Left ventricle myocardium inferior (tissue), 1 donor: ENCODE measurements around the gene ZNF124. TPM values are rescaled to one million over a fixed set of nuclear protein-coding genes. Genes with fewer than 3 reads are reported as not detected.

Experiments used
- DNase-seq: peaks from one replicate; pipeline ENCODE4 v3.0.0-alpha.2; 2020
- H3K27ac ChIP-seq: fragments of 200-600 bp; replicated peaks from 2 replicates; pipeline ENCODE4 v1.8.0; 2021
- H3K27me3 ChIP-seq: fragments of 200-600 bp; 2 replicates; pipeline ENCODE4 v1.8.0; 2021; ENCODE audit warnings: low read depth
- H3K36me3 ChIP-seq: fragments of 200-600 bp; 2 replicates; pipeline ENCODE4 v1.8.0; 2021
- H3K4me1 ChIP-seq: fragments of 200-600 bp; 2 replicates; pipeline ENCODE4 v1.8.0; 2021
- H3K4me3 ChIP-seq: fragments of 200-600 bp; 2 replicates; pipeline ENCODE4 v1.8.0; 2021; ENCODE audit warnings: mild to moderate bottlenecking, moderate library complexity
- H3K9me3 ChIP-seq: fragments of 200-600 bp; replicated peaks from 2 replicates; pipeline ENCODE4 v1.8.0; 2021
- CTCF ChIP-seq: fragments of 200-600 bp; IDR thresholded peaks from 2 replicates; pipeline ENCODE4 v1.8.0; 2021; ENCODE audit warnings: antibody characterized with exemption, mild to moderate bottlenecking, borderline replicate concordance
- intact Hi-C: fragments of 100-400 bp; cut with micrococcal nuclease; formaldehyde crosslinking; loops from one replicate; pipeline ENCODE4 v1.11.0; 2022
- microRNA-seq: library from miRNA; unstranded; fragments of <30 nt; microRNA quantifications from one replicate; pipeline ENCODE4 v1.2.0, GENCODE V29; 2020
- total RNA-seq: library from RNA; stranded (reverse); fragmentation: NEBNext Ultra II Directional; extraction: Animal tissue kit (Norgen Biotek cat#: 25700); gene quantifications from one replicate; pipeline ENCODE4 v1.2.1, GENCODE V29; 2021
- donor health status: DM: no; HTN: yes; CAD: no; lungs with severe emphysema.

Gene ZNF124
- total RNA-seq, 1 donor from 2014 or later = 7.6 TPM

GRCh38 chr1:247110627-247111258, 61.1 kb downstream of the ZNF124 start:
- no peak for TF ChIP-seq CTCF
- H3K4me1 ChIP-seq = peaks cover 26% of the 10 kb centered on the region
- DNase-seq = no peak
- no peaks in the 10 kb centered on the region for H3K27me3 ChIP-seq
- intact Hi-C loops = no loop called here
- peak overlapping the region; percentile 92 for H3K27ac ChIP-seq
- no peaks in the 10 kb centered on the region for H3K9me3 ChIP-seq
- no peaks in the 10 kb centered on the region for H3K36me3 ChIP-seq
- H3K4me3 ChIP-seq = peak overlapping the region; percentile 88

- H3K36me3 ChIP-seq = no peaks in the 10 kb centered on the region
- H3K27me3 ChIP-seq = no peaks in the 10 kb centered on the region
- DNase-seq = no peak
- no peak for TF ChIP-seq CTCF
- intact Hi-C loops = no loop called here
- peaks cover 4% of the 10 kb centered on the region for H3K9me3 ChIP-seq
- H3K4me3 ChIP-seq = no peak overlapping the region
- H3K27ac ChIP-seq = no peak overlapping the region
- H3K4me1 ChIP-seq = peaks cover 44% of the 10 kb centered on the region
Measured at GRCh38 chr1:247107694-247108093, 64.1 kb downstream of the ZNF124 start.

DNA sequence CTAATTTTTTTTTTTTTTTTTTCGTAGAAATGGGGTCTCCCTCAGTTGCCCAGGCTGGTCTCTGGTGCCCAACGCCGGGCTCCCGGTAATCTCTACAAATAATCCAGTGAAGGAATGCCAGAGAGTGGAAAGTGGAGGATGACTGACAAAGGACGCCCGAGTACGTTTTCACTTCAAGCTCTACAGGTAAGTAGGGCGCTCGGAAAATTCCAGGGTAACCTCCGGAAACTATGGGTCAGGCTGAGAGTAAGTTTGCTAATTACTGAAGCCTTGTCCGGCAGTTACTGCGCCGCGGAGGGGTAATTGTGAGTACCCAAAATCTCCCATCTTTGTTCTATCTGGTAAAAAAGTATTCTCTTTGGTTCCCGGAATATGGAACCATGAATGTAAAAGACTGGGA, 65.9 kb downstream of the ZNF124 start:
- TF ChIP-seq CTCF = no peak
- Histone ChIP-seq H3K27me3 (no peaks in the 10 kb centered on the region), H3K36me3 (peaks cover 13% of the 10 kb centered on the region), H3K9me3 (peaks cover 20% of the 10 kb centered on the region), H3K27ac (no peak overlapping the region), H3K4me3 (no peak overlapping the region), H3K4me1 (peaks cover 30% of the 10 kb centered on the region)
- intact Hi-C loops = no loop called here
- no peak for DNase-seq

Small RNA genes within 50 kb of the gene (microRNA-seq; reads per million reads assigned to microRNA genes)
- not detected for gene MIR3916

Other genes with a start within 250 kb of the ZNF124 start
- 20.8 TPM for gene AHCTF1, start 240.1 kb downstream of the ZNF124 start, total RNA-seq
- gene ZNF695, start 164.0 kb downstream of the ZNF124 start, total RNA-seq = not detected
- gene ZNF670, start 93.2 kb downstream of the ZNF124 start, total RNA-seq = 1.5 TPM
- 3.2 TPM for gene ZNF669, start 67.7 kb downstream of the ZNF124 start, total RNA-seq
- not detected for gene VN1R5, start 84.1 kb upstream of the ZNF124 start, total RNA-seq
- gene ZNF496, start 159.8 kb upstream of the ZNF124 start, total RNA-seq = 12.8 TPM
- gene NLRP3, start 244.2 kb upstream of the ZNF124 start, total RNA-seq = 0.66 TPM